AG10803 (cell line): ENCODE results near the gene ZNF850.
"Not testable (repeated sequence)": the region's sequence is repeated elsewhere in the genome, so short reads cannot be mapped to it uniquely, and the experiment has no call there.

ENCODE experiments used
- DNase-seq: peaks from one replicate; pipeline ENCODE4 v3.0.0; 2010; ENCODE audit warnings: low read depth
- H3K4me3 ChIP-seq: 2 replicates; pipeline ENCODE4 v1.5.1; 2011; ENCODE audit warnings: mild to moderate bottlenecking, low read length, control low read depth
- TF ChIP-seq, protein P1 (sequence below): conservative IDR thresholded peaks from 2 replicates; pipeline ENCODE4 v1.5.1; 2011; ENCODE audit warnings: mild to moderate bottlenecking, low read length, control low read depth, inconsistent platforms

ZNF850 gene

DNA sequence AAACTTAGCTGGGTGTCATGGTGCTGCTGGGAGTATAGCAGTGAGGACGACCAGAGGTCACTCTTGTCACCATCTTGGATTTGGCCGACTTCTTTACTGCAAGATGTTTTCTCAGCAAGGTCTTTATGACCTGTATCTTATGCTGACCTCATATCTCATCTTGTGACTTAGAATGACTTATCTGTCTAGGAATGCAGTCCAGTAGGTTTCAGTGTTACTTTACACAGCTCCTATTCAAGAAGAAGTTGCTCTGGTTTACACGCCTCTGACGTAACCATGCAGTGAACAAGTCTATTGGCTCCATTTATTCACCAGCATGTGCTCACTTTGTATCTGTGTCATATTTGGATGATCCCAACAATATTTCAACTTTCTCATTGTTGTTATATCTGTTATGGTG is 26.7 kb downstream of the ZNF850 start:
- no peak for DNase-seq
- H3K4me3 ChIP-seq: no peak overlapping the region
- TF ChIP-seq, protein P1, sequence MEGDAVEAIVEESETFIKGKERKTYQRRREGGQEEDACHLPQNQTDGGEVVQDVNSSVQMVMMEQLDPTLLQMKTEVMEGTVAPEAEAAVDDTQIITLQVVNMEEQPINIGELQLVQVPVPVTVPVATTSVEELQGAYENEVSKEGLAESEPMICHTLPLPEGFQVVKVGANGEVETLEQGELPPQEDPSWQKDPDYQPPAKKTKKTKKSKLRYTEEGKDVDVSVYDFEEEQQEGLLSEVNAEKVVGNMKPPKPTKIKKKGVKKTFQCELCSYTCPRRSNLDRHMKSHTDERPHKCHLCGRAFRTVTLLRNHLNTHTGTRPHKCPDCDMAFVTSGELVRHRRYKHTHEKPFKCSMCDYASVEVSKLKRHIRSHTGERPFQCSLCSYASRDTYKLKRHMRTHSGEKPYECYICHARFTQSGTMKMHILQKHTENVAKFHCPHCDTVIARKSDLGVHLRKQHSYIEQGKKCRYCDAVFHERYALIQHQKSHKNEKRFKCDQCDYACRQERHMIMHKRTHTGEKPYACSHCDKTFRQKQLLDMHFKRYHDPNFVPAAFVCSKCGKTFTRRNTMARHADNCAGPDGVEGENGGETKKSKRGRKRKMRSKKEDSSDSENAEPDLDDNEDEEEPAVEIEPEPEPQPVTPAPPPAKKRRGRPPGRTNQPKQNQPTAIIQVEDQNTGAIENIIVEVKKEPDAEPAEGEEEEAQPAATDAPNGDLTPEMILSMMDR: no peak

DNA sequence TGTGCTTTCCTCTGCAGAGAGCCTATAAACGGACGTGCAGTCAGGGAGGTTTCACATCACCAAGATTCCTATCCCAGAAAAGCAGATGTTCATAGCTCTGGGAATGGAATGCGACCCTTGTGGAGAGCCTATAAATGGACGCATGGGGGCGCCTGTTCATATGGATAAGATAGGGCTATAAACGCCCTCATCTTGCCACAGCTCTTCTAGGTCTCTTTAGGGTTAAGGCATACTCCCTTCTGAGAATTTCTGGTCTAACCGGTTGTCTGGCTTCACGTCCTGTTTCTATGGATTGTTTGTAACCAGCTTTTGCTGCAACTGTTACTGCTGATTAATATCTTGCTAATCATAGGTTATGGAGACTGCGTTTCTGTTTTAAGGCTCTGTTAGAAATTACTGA is 36.4 kb downstream of the ZNF850 start:
- DNase-seq, H3K4me3 ChIP-seq: not testable (repeated sequence)

GRCh38 chr19:36719687-36720556 is 52.7 kb downstream of the ZNF850 start:
- DNase-seq: no peak
- no peak overlapping the region for H3K4me3 ChIP-seq

GRCh38 chr19:36709423-36709822 is 63.2 kb downstream of the ZNF850 start:
- H3K4me3 ChIP-seq: no peak overlapping the region
- DNase-seq: no peak
- TF ChIP-seq, protein P1: no peak

More at GRCh38 chr19:36719687-36720556, 52.7 kb downstream of the ZNF850 start:
- TF ChIP-seq, protein P1: no peak

DNA sequence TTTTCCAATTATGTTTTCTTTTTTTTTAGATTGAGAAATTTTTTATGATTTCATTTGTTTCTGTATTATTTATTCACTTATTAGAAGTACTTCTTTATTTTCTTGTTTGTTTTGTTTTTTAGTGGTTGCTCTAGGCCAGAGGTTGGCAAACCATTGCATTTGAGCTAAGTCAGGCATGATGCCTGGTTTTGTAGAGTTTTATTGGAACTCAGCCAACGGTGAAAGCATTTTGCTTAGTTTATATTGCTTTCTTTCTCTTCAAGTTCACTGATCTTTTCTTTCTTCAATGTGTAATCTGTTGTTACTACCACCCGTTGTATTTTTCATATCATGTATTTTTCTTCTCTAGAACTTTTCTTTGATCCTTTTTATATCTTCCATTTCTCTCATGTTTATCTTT is 65.5 kb downstream of the ZNF850 start:
- no peak for DNase-seq
- TF ChIP-seq, protein P1: no peak
- H3K4me3 ChIP-seq: no peak overlapping the region

- no peak for DNase-seq
- H3K4me3 ChIP-seq: peak overlapping the region; percentile 96
- TF ChIP-seq, protein P1: no peak
Measured at GRCh38 chr19:36688058-36688457, 84.5 kb downstream of the ZNF850 start.

DNA sequence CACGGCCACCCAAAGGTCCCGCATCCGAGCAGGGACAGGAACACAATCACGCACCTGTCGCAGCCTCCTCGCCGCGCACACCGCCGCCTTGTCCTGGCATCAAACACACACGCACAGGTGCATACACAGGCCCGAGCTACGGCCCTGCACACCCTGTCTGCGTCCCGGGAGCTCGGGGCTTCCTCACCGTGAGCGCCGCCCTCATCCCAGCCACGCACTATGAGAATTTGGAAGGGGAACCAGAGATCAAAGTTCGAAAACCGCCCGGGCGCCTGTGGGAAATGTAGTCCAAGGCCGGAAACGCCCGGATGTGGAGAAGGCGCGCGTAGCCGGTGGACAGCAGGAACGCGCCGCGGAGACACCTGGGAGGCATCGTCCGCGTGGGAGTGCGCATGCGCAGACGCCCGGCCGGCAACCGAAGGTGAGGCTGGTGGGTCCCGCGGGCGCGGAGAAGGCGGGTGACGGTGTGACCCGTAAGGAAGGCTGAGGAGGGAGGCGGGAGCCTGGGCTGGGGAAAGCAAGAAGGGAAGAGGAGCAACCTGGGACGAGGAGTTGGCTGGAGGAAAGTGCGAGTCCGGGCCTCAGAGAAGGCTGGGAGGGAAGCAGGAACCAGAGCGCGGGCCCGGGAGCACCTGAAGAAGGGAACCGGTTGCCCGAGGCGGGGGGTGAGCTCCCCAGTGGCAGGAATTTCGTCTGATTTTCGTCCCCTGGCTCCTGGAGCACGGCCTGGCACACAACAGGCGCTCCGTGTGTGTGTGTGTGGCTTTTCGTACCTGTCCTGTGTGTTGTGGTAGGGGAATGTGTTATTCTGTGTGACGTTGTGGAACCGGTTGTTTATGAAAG is 85.2 kb downstream of the ZNF850 start, which contains the start of gene ZNF567:
TSS of gene ZNF567 (plus strand) at position 399 of the 843 bp plus-strand sequence. CDS start 7,256 bp downstream, outside the sequence.
- TF ChIP-seq, protein P1: no peak
- peak; percentile 92 for DNase-seq

More for the DNA sequence above, 85.2 kb downstream of the ZNF850 start, which contains the start of gene ZNF567:
- peak within 1 kb of the TSS; percentile 96 for H3K4me3 ChIP-seq
